IMR-90 (cell line): ENCODE measurements around the gene B3GNT9.

Experiments used
- BHLHE40 ChIP-seq: fragments of 150-350 bp; IDR thresholded peaks from 2 replicates; pipeline ENCODE4 v1.6.1; 2016; ENCODE audit warnings: mild to moderate bottlenecking, low read depth, low read length
- CEBPB ChIP-seq: IDR thresholded peaks from 2 replicates; pipeline ENCODE4 v1.6.1; 2012; ENCODE audit warnings: low read depth, low read length, improper control_type of control experiment
- CHD1 ChIP-seq: IDR thresholded peaks from 2 replicates; pipeline ENCODE4 v1.6.1; 2012; ENCODE audit warnings: low read depth, low read length, improper control_type of control experiment
- MAFK ChIP-seq: IDR thresholded peaks from 2 replicates; pipeline ENCODE4 v1.6.1; 2012; ENCODE audit warnings: low read depth, low read length, improper control_type of control experiment
- MXI1 ChIP-seq: IDR thresholded peaks from 2 replicates; pipeline ENCODE4 v1.6.1; 2012; ENCODE audit warnings: low read depth, mild to moderate bottlenecking, low read length, moderate library complexity, borderline replicate concordance
- NFE2L2 ChIP-seq: fragments of 150-350 bp; IDR thresholded peaks from 2 replicates; pipeline ENCODE4 v1.6.1; 2016; ENCODE audit warnings: low read depth, mild to moderate bottlenecking, low read length
- POLR2A ChIP-seq: IDR thresholded peaks from 2 replicates; pipeline ENCODE4 v1.6.1; 2012; ENCODE audit warnings: mild to moderate bottlenecking, low read depth, low read length
- TF ChIP-seq, protein P1 (sequence below): conservative IDR thresholded peaks from 2 replicates; pipeline ENCODE4 v1.5.1; 2012; ENCODE audit warnings: mild to moderate bottlenecking, low read depth, low read length, improper control_type of control experiment
- TF ChIP-seq, protein P2 (sequence below): fragments of 150-350 bp; IDR thresholded peaks from 2 replicates; pipeline ENCODE4 v1.6.1; 2017; ENCODE audit warnings: mild to moderate bottlenecking, antibody characterized with exemption, low read length, low read depth
- TF ChIP-seq, protein P3 (sequence below): fragments of 150-350 bp; IDR thresholded peaks from 2 replicates; pipeline ENCODE4 v1.6.1; 2016; ENCODE audit warnings: low read depth, mild to moderate bottlenecking, low read length, moderate library complexity, borderline replicate concordance

DNA sequence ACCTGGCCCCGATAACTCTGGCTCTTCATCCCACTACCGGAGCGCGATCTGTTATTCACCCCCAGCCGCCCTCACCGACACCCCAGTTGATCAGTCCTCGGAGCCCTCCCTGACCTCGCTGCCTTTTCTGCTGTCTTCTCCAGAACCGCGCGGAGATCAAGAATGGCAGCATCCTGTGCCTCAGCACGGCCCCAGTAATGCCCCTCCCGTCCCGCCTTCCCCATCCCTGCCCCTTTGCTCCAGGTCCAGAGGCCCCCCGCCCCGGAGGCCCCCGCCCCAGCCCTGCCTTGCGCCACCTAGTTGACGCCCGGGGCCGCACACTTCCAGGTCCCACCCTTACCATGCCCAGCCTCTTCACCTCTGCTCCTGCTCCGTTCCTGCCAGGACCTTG is 49.0 kb upstream of the B3GNT9 start:
- TF ChIP-seq POLR2A (no peak), BHLHE40 (no peak), CHD1 (no peak), MXI1 (no peak), MAFK (no peak), CEBPB (no peak), NFE2L2 (no peak)
- TF ChIP-seq, protein P1, sequence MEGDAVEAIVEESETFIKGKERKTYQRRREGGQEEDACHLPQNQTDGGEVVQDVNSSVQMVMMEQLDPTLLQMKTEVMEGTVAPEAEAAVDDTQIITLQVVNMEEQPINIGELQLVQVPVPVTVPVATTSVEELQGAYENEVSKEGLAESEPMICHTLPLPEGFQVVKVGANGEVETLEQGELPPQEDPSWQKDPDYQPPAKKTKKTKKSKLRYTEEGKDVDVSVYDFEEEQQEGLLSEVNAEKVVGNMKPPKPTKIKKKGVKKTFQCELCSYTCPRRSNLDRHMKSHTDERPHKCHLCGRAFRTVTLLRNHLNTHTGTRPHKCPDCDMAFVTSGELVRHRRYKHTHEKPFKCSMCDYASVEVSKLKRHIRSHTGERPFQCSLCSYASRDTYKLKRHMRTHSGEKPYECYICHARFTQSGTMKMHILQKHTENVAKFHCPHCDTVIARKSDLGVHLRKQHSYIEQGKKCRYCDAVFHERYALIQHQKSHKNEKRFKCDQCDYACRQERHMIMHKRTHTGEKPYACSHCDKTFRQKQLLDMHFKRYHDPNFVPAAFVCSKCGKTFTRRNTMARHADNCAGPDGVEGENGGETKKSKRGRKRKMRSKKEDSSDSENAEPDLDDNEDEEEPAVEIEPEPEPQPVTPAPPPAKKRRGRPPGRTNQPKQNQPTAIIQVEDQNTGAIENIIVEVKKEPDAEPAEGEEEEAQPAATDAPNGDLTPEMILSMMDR: no peak
- TF ChIP-seq, protein P2, sequence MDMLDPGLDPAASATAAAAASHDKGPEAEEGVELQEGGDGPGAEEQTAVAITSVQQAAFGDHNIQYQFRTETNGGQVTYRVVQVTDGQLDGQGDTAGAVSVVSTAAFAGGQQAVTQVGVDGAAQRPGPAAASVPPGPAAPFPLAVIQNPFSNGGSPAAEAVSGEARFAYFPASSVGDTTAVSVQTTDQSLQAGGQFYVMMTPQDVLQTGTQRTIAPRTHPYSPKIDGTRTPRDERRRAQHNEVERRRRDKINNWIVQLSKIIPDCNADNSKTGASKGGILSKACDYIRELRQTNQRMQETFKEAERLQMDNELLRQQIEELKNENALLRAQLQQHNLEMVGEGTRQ: no peak
- TF ChIP-seq, protein P3, sequence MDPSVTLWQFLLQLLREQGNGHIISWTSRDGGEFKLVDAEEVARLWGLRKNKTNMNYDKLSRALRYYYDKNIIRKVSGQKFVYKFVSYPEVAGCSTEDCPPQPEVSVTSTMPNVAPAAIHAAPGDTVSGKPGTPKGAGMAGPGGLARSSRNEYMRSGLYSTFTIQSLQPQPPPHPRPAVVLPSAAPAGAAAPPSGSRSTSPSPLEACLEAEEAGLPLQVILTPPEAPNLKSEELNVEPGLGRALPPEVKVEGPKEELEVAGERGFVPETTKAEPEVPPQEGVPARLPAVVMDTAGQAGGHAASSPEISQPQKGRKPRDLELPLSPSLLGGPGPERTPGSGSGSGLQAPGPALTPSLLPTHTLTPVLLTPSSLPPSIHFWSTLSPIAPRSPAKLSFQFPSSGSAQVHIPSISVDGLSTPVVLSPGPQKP: no peak
